B cell (primary cell): Measurements from ENCODE around the gene HS3ST2.

Source experiments
- CTCF ChIP-seq: fragments of 200-600 bp; IDR thresholded peaks from one replicate; pipeline ENCODE4 v1.8.0; 2022; ENCODE audit warnings: antibody characterized with exemption, mild to moderate bottlenecking
- EZH2 ChIP-seq: IDR thresholded peaks from 2 replicates; pipeline ENCODE4 v1.6.1; 2012; ENCODE audit warnings: borderline replicate concordance, low read depth, mild to moderate bottlenecking, moderate library complexity, low read length; ENCODE audit not compliant: insufficient read depth, poor library complexity, severe bottlenecking

GRCh38 chr16:22770866-22771265 is 43.1 kb upstream of the HS3ST2 start:
- TF ChIP-seq CTCF, result no peak
- no peak for TF ChIP-seq EZH2
